Type B pancreatic cell (in vitro differentiated cells): ENCODE measurements around the gene BLTP2. TPM values are rescaled to one million over a fixed set of nuclear protein-coding genes. Genes with fewer than 3 reads are reported as not detected.
A peak's percentile ranks its signal among the peaks of the same experiment; 100 is the strongest.

Experiments
- DNase-seq: peaks from one replicate; pipeline ENCODE4 v3.0.0; 2021; ENCODE audit warnings: mixed read lengths; ENCODE audit not compliant: unreplicated experiment; ENCODE audit errors: extremely low spot score
- H3K27ac Mint-ChIP-seq: 2 replicates; pipeline ENCODE4 v1.8.0; 2021; ENCODE audit warnings: mild to moderate bottlenecking, mixed read lengths
- H3K27me3 Mint-ChIP-seq: 2 replicates; pipeline ENCODE4 v1.8.0; 2021; ENCODE audit warnings: mixed read lengths
- H3K36me3 Mint-ChIP-seq: 2 replicates; pipeline ENCODE4 v1.8.0; 2021; ENCODE audit warnings: mixed read lengths
- H3K4me1 Mint-ChIP-seq: one replicate; pipeline ENCODE4 v1.8.0; 2021; ENCODE audit warnings: mixed read lengths; ENCODE audit not compliant: unreplicated experiment
- H3K4me3 Mint-ChIP-seq: 2 replicates; pipeline ENCODE4 v1.8.0; 2021; ENCODE audit warnings: mild to moderate bottlenecking, mixed read lengths
- H3K9me3 Mint-ChIP-seq: 2 replicates; pipeline ENCODE4 v1.8.0; 2021; ENCODE audit warnings: mixed read lengths
- total RNA-seq: library from RNA; stranded (reverse); gene quantifications from 2 replicates; pipeline ENCODE4 v1.2.1, GENCODE V29; 2021; ENCODE audit warnings: low replicate concordance
- TF ChIP-seq, protein P1 (sequence below): fragments of 200-600 bp; sonication (generic); conservative IDR thresholded peaks from 2 replicates; pipeline ENCODE4 v1.5.0; 2021; ENCODE audit warnings: antibody characterized with exemption, mild to moderate bottlenecking

Gene BLTP2
- total RNA-seq, 1 donor from 2014 or later = 151 TPM

- Mint-ChIP-seq H3K27ac (peak overlapping the region; percentile 92), H3K4me3 (peak overlapping the region; percentile 97), H3K27me3 (no peaks in the 10 kb centered on the region), H3K36me3 (no peaks in the 10 kb centered on the region), H3K4me1 (peaks cover 24% of the 10 kb centered on the region), H3K9me3 (no peaks in the 10 kb centered on the region)
- no peak for DNase-seq
- TF ChIP-seq, protein P1, sequence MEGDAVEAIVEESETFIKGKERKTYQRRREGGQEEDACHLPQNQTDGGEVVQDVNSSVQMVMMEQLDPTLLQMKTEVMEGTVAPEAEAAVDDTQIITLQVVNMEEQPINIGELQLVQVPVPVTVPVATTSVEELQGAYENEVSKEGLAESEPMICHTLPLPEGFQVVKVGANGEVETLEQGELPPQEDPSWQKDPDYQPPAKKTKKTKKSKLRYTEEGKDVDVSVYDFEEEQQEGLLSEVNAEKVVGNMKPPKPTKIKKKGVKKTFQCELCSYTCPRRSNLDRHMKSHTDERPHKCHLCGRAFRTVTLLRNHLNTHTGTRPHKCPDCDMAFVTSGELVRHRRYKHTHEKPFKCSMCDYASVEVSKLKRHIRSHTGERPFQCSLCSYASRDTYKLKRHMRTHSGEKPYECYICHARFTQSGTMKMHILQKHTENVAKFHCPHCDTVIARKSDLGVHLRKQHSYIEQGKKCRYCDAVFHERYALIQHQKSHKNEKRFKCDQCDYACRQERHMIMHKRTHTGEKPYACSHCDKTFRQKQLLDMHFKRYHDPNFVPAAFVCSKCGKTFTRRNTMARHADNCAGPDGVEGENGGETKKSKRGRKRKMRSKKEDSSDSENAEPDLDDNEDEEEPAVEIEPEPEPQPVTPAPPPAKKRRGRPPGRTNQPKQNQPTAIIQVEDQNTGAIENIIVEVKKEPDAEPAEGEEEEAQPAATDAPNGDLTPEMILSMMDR = no peak
Measured at GRCh38 chr17:28597606-28598383, 47.2 kb downstream of the BLTP2 start.

Other genes with a start within 250 kb of the BLTP2 start
- gene SLC46A1, start 238.9 kb downstream of the BLTP2 start, total RNA-seq = 21.9 and 29.6 TPM in 2 replicates
- gene SLC13A2, start 171.5 kb downstream of the BLTP2 start, total RNA-seq = 1.2 and 8.7 TPM in 2 replicates
- 1.0 and 1.2 TPM in 2 replicates for gene FOXN1, start 138.8 kb downstream of the BLTP2 start, total RNA-seq
- 40.2 and 52.2 TPM in 2 replicates for gene UNC119, start 92.5 kb downstream of the BLTP2 start, total RNA-seq
- 66.1 and 75.0 TPM in 2 replicates for gene PIGS, start 73.6 kb downstream of the BLTP2 start, total RNA-seq
- 7.1 and 12.6 TPM in 2 replicates for gene ALDOC, start 68.3 kb downstream of the BLTP2 start, total RNA-seq
- 30.9 and 88.3 TPM in 2 replicates for gene SPAG5, start 46.1 kb downstream of the BLTP2 start, total RNA-seq
- 17.5 and 27.7 TPM in 2 replicates for gene RSKR, start 31.0 kb downstream of the BLTP2 start, total RNA-seq
- gene SDF2, start 16.7 kb upstream of the BLTP2 start, total RNA-seq = 59.2 and 63.9 TPM in 2 replicates
- 61.3 and 69.2 TPM in 2 replicates for gene SUPT6H, start 17.0 kb upstream of the BLTP2 start, total RNA-seq
- gene PROCA1, start 66.7 kb upstream of the BLTP2 start, total RNA-seq = 3.0 and 9.2 TPM in 2 replicates
- 54.2 and 133 TPM in 2 replicates for gene RAB34, start 72.7 kb upstream of the BLTP2 start, total RNA-seq
- 1,717 and 1,950 TPM in 2 replicates for gene RPL23A, start 74.8 kb upstream of the BLTP2 start, total RNA-seq
- 18.6 and 40.2 TPM in 2 replicates for gene TLCD1, start 81.1 kb upstream of the BLTP2 start, total RNA-seq
- gene NEK8, start 83.6 kb upstream of the BLTP2 start, total RNA-seq = 8.7 and 9.5 TPM in 2 replicates
- 219 and 327 TPM in 2 replicates for gene TRAF4, start 98.9 kb upstream of the BLTP2 start, total RNA-seq
- gene FAM222B, start 197.6 kb upstream of the BLTP2 start, total RNA-seq = 28.7 and 38.8 TPM in 2 replicates
- 42.8 and 51.1 TPM in 2 replicates for gene ERAL1, start 209.9 kb upstream of the BLTP2 start, total RNA-seq